H1 (cell line): ENCODE data around the gene TTLL5. TPM values are rescaled to one million over a fixed set of nuclear protein-coding genes. Genes with fewer than 3 reads are reported as not detected.

ENCODE experiments used
- polyA plus RNA-seq, 7 experiments: library from polyadenylated mRNA; depleted of rRNA in 3 of 7; stranded (reverse) in 5 of 7; unstranded in 2 of 7; fragments of >200 nt in 5 of 7; fragments of 200-250 nt in 2 of 7; gene quantifications; 1 replicate in 5 of 7; 2 replicates in 1 of 7; 4 replicates in 1 of 7; pipeline versions ENCODE4 v1.2.1 to v1.2.3, GENCODE V29; 2011 to 2013; ENCODE audit warnings: missing spikeins in 2 of 7, mixed read lengths in 2 of 7
- total RNA-seq: library from RNA; stranded (reverse); fragmentation: NEBNext Ultra II Directional; extraction: Animal tissue kit (Norgen Biotek cat#: 25700); gene quantifications from 2 replicates; pipeline ENCODE4 v1.2.1, GENCODE V29; 2021
- TF ChIP-seq, protein P1 (sequence below): IDR thresholded peaks from 2 replicates; pipeline ENCODE4 v1.6.1; 2011; ENCODE audit warnings: low read length, improper control_type of control experiment

The TTLL5 gene
- total and polyA plus RNA-seq, 2 of the 8 experiments (the other 6 are each of a cell fraction or from before 2014, with no cell fraction given) = 16.1 to 45.9 TPM

DNA sequence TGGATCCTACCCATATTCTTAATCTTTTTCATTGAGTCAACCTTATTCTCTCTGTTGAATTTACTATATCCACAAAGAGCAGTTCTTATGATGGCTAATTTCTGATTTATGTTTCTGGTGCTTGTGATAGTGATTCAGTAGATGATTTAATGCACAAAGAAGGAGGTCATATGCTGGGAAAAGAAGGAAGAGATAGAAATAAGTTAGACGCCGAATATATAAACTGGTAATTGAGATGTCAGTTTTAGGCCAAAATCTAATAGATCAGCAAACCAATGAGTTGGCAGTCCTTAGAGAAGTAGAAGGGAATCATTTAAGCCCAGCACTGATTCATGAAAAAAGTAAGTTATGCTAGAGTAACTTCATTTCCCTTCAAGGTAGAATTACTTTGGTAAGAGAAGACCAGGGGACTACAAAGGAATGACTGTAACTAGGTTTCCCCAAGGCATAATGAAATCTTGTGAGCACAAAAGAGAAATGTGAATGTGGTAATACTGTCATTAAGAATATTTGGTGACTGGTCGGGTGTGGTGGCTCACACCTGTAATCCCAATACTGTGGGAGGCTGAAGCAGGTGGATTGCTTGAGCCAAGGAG is 188.4 kb downstream of the TTLL5 start (continued):
- TF ChIP-seq, protein P1, sequence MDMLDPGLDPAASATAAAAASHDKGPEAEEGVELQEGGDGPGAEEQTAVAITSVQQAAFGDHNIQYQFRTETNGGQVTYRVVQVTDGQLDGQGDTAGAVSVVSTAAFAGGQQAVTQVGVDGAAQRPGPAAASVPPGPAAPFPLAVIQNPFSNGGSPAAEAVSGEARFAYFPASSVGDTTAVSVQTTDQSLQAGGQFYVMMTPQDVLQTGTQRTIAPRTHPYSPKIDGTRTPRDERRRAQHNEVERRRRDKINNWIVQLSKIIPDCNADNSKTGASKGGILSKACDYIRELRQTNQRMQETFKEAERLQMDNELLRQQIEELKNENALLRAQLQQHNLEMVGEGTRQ = no peak
